Stimulated activated CD4-positive, alpha-beta T cell treated with anti-CD3 and anti-CD28 coated beads, Interleukin-4, amount 100 ng/mL, for 1 hour (primary cell): ENCODE data around the gene VGF.
"Not testable (repeated sequence)": the region's sequence is repeated elsewhere in the genome, so short reads cannot be mapped to it uniquely, and the experiment has no call there.

ENCODE experiments used
- DNase-seq: peaks from one replicate; pipeline ENCODE4 v3.0.0-alpha.2; 2020

The VGF gene

GRCh38 chr7:101165075-101165957 is at the start of gene VGF:
Gene VGF (minus strand): TSS chr7:101165569. CDS start chr7:101164843, 726 bp downstream.
- peak; percentile 89 for DNase-seq

- DNase-seq: no peak
These were observed 46.6 kb upstream of the VGF start for GRCh38 chr7:101212014-101212413.

- no peak for DNase-seq
These were observed 46.1 kb upstream of the VGF start for GRCh38 chr7:101211501-101211900.

GRCh38 chr7:101210143-101210542 is 44.8 kb upstream of the VGF start:
- no peak for DNase-seq

GRCh38 chr7:101208794-101209193 is 43.4 kb upstream of the VGF start:
- no peak for DNase-seq

GRCh38 chr7:101207459-101207858 is 42.1 kb upstream of the VGF start:
- DNase-seq: no peak

- no peak for DNase-seq
These were observed 41.3 kb upstream of the VGF start for GRCh38 chr7:101206665-101207042.

- DNase-seq: no peak
These were observed 40.7 kb upstream of the VGF start for GRCh38 chr7:101205901-101206664.

GRCh38 chr7:101203740-101204738 is 38.7 kb upstream of the VGF start:
- DNase-seq: not testable (repeated sequence)

GRCh38 chr7:101202603-101202918 is 37.2 kb upstream of the VGF start:
- DNase-seq: no peak

- DNase-seq: no peak
These were observed 36.6 kb upstream of the VGF start for GRCh38 chr7:101201695-101202602.

GRCh38 chr7:101200862-101201599 is 35.7 kb upstream of the VGF start, which contains the start of gene MOGAT3:
Gene MOGAT3 (minus strand): TSS chr7:101201036. CDS start chr7:101200854, 182 bp downstream.
- DNase-seq: no peak

GRCh38 chr7:101200504-101200861 is 35.1 kb upstream of the VGF start:
- DNase-seq: no peak

- DNase-seq: not testable (repeated sequence)
These were observed 34.2 kb upstream of the VGF start for GRCh38 chr7:101199522-101199921.

- DNase-seq: no peak
These were observed 33.1 kb upstream of the VGF start for GRCh38 chr7:101198476-101198875.

GRCh38 chr7:101197991-101198390 is 32.6 kb upstream of the VGF start:
- no peak for DNase-seq

GRCh38 chr7:101195884-101196283 is 30.5 kb upstream of the VGF start:
- DNase-seq: no peak

GRCh38 chr7:101189109-101189508 is 23.7 kb upstream of the VGF start:
- DNase-seq: no peak

- DNase-seq: no peak
These were observed 21.6 kb upstream of the VGF start for GRCh38 chr7:101186844-101187428.

GRCh38 chr7:101186194-101186593 is 20.8 kb upstream of the VGF start:
- no peak for DNase-seq
